ENCODE measurements around the gene SNX4. TPM values are rescaled to one million over a fixed set of nuclear protein-coding genes. Genes with fewer than 3 reads are reported as not detected.
"Not testable (repeated sequence)": the region's sequence is repeated elsewhere in the genome, so short reads cannot be mapped to it uniquely, and the experiment has no call there.

SNX4 gene
- total RNA-seq, 1 donor from 2014 or later, result 38.4 TPM

DNA sequence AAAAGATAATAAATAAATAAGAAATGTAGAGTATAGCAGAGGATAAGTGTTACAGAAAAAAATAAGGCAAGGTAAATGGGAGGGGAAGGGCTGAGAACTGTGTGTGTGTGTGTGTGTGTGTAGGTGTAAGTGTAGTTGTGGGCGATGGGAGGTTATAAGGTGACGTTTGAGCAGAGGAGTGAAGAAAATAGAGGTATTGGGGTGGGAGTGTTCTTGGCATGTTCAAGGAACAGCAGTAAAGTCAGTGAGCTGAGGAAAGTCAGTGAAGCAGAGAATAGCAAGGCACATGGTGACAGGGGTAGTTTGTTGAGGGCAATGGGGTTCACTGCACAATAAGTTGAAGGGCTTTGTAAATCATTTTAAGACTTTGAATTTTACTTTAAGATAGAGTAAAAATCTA, 113.9 kb downstream of the SNX4 start:
- DNase-seq (ENCODE audit: low spot score, unreplicated experiment), result no peak
- H3K4me3 Mint-ChIP-seq (ENCODE audit: low read depth), result no peak overlapping the region
- H3K36me3 Mint-ChIP-seq (ENCODE audit: insufficient read depth), result no peaks in the 10 kb centered on the region
- TF ChIP-seq, protein P1, sequence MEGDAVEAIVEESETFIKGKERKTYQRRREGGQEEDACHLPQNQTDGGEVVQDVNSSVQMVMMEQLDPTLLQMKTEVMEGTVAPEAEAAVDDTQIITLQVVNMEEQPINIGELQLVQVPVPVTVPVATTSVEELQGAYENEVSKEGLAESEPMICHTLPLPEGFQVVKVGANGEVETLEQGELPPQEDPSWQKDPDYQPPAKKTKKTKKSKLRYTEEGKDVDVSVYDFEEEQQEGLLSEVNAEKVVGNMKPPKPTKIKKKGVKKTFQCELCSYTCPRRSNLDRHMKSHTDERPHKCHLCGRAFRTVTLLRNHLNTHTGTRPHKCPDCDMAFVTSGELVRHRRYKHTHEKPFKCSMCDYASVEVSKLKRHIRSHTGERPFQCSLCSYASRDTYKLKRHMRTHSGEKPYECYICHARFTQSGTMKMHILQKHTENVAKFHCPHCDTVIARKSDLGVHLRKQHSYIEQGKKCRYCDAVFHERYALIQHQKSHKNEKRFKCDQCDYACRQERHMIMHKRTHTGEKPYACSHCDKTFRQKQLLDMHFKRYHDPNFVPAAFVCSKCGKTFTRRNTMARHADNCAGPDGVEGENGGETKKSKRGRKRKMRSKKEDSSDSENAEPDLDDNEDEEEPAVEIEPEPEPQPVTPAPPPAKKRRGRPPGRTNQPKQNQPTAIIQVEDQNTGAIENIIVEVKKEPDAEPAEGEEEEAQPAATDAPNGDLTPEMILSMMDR (IDR thresholded peaks at IDR 0.05; ENCODE audit: unreplicated experiment), result no peak
- H3K27ac Mint-ChIP-seq, result no peak overlapping the region
- no peaks in the 10 kb centered on the region for H3K4me1 Mint-ChIP-seq (ENCODE audit: low read depth)
- peaks cover 11% of the 10 kb centered on the region for H3K9me3 Mint-ChIP-seq (ENCODE audit: low read depth)
- peaks cover 6% of the 10 kb centered on the region for H3K27me3 Mint-ChIP-seq

DNA sequence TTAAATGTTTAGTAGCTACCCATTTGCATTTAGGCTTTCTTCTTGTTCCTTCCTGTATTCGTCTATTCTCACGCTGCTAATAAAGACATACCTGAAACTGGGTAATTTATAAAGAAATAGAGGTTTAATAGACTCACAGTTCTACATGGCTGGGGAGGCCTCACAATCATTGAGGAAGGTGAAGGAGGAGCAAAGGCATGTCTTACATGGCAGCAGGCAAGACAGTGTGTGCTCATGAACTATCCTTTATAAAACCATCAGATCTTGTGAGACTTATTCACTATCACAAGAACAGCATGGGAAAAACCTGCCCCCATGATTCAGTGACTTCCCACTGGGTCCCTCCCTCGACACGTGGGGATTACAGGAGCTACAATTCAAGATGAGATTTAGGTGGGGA, 114.5 kb downstream of the SNX4 start:
- not testable (repeated sequence) for H3K36me3 Mint-ChIP-seq (ENCODE audit: insufficient read depth); H3K4me3 Mint-ChIP-seq (ENCODE audit: low read depth); H3K27ac Mint-ChIP-seq; H3K4me1 Mint-ChIP-seq (ENCODE audit: low read depth); H3K27me3 Mint-ChIP-seq; DNase-seq (ENCODE audit: low spot score, unreplicated experiment)
- peaks cover 11% of the 10 kb centered on the region for H3K9me3 Mint-ChIP-seq (ENCODE audit: low read depth)

DNA sequence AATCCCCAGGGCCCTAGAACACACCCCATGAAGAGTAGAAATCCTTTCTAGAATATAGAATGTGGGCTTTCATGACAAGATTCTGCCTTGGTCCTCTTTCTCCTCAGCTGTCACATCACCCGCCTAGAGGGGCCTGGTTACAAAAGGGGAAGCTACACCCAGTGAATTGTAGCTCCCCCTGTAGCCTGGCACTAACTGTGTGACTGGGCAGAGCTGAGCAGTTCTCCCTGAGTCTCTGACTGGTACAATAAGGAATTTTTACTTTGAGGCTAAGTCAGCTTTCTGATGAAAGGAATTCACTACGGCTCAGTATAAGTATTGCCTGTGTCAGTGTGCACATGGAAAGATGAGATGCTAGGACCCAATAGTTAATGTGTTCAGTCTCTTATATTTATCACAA, 116.2 kb downstream of the SNX4 start:
- Mint-ChIP-seq H3K4me3 (ENCODE audit: low read depth) (no peak overlapping the region), H3K27me3 (no peaks in the 10 kb centered on the region), H3K27ac (no peak overlapping the region), H3K9me3 (ENCODE audit: low read depth) (peaks cover 11% of the 10 kb centered on the region), H3K4me1 (ENCODE audit: low read depth) (no peaks in the 10 kb centered on the region), H3K36me3 (ENCODE audit: insufficient read depth) (no peaks in the 10 kb centered on the region)
- no peak for DNase-seq (ENCODE audit: low spot score, unreplicated experiment)
- TF ChIP-seq, protein P1 (IDR thresholded peaks at IDR 0.05; ENCODE audit: unreplicated experiment), result no peak

DNA sequence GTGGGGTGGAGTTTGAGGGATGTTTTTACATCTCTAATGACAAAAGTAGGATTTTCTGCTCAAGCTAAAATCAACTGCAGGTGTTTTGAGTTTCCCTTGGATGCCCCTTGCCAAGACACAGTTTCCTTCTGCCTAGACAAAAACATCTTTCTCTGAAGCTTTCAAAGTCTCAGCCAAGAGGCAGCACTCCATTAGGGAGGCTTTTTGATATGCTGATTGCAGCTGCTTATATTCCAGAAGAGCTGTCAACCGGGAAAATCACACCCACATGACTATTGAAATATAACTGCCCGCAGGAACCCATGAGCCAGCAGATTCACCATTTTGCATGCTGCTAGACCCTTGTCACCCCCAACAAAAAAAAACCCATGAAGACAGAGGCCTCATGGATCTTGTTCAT, 117.4 kb downstream of the SNX4 start:
- no peak for DNase-seq (ENCODE audit: low spot score, unreplicated experiment)
- TF ChIP-seq, protein P1 (IDR thresholded peaks at IDR 0.05; ENCODE audit: unreplicated experiment), result no peak
- Mint-ChIP-seq H3K4me1 (ENCODE audit: low read depth) (no peaks in the 10 kb centered on the region), H3K27me3 (peaks cover 5% of the 10 kb centered on the region), H3K36me3 (ENCODE audit: insufficient read depth) (no peaks in the 10 kb centered on the region), H3K9me3 (ENCODE audit: low read depth) (peaks cover 11% of the 10 kb centered on the region), H3K27ac (no peak overlapping the region), H3K4me3 (ENCODE audit: low read depth) (no peak overlapping the region)

DNA sequence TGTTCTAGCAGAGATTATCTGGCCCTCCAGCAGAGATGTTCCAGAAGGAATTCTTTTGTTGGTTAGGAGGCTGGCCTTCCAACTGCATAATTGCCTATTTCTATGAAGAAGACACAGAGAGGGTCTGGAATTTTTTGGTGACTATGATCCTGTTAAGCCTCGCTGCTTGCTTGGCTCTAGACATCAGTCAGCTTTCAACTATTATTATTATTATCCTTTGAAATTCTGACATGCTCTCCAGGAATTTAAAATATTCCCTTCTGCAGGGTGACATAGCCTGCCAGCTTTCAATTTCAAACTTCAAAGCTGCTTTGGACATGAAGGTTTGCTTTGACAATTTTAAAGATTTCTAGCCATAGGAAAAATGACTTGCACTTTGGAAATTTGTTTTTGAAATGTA, 118.6 kb downstream of the SNX4 start:
- no peaks in the 10 kb centered on the region for H3K4me1 Mint-ChIP-seq (ENCODE audit: low read depth)
- no peak for DNase-seq (ENCODE audit: low spot score, unreplicated experiment)

DNA sequence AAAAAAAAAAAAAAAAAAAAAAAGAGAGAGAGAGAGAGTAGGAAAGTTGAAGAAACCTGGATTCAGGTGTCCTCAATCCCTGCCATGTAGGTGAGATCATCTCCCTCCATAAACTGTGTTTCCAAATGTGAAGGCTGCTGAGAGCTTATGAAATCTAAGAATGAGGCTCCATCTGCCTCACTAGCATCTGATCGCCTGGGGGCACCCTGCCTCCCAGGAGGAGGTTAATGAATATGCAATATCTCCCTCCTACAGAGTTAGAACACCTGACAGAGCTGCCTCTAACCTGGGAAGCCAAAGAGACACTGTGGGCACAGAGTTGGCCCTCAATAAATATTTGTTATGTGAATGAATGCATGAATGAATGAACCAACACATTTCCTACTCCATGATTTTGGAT, 121.0 kb downstream of the SNX4 start:
- no peaks in the 10 kb centered on the region for H3K9me3 Mint-ChIP-seq (ENCODE audit: low read depth)
- peaks cover 9% of the 10 kb centered on the region for H3K4me1 Mint-ChIP-seq (ENCODE audit: low read depth)
- H3K4me3 Mint-ChIP-seq (ENCODE audit: low read depth), result no peak overlapping the region
- no peaks in the 10 kb centered on the region for H3K36me3 Mint-ChIP-seq (ENCODE audit: insufficient read depth)
- H3K27me3 Mint-ChIP-seq, result peaks cover 5% of the 10 kb centered on the region
- H3K27ac Mint-ChIP-seq, result no peak overlapping the region
- TF ChIP-seq, protein P1 (IDR thresholded peaks at IDR 0.05; ENCODE audit: unreplicated experiment), result no peak
- DNase-seq (ENCODE audit: low spot score, unreplicated experiment), result no peak

More for the DNA sequence above, 118.6 kb downstream of the SNX4 start:
- TF ChIP-seq, protein P1 (IDR thresholded peaks at IDR 0.05; ENCODE audit: unreplicated experiment), result no peak
- Mint-ChIP-seq H3K27me3 (peaks cover 5% of the 10 kb centered on the region), H3K9me3 (ENCODE audit: low read depth) (peaks cover 11% of the 10 kb centered on the region), H3K27ac (no peak overlapping the region), H3K4me3 (ENCODE audit: low read depth) (no peak overlapping the region), H3K36me3 (ENCODE audit: insufficient read depth) (no peaks in the 10 kb centered on the region)

Other genes with a start within 250 kb of the SNX4 start
- gene ZNF148, start 144.9 kb downstream of the SNX4 start, total RNA-seq, result 48.6 and 53.7 TPM in 2 replicates
- gene OSBPL11, start 75.3 kb upstream of the SNX4 start, total RNA-seq, result 17.5 and 18.2 TPM in 2 replicates